ENCODE measurements around the gene ILDR2.

Gene ILDR2

GRCh38 chr1:166937962-166938361 is 37.4 kb downstream of the ILDR2 start:
- Histone ChIP-seq H2AFZ (ENCODE audit: low read length) (no peak overlapping the region), H4K20me1 (ENCODE audit: insufficient read depth, low read length) (no peaks in the 10 kb centered on the region), H3K4me2 (ENCODE audit: low read length) (no peak overlapping the region), H3K36me3 (ENCODE audit: insufficient read depth, low read length) (no peaks in the 10 kb centered on the region), H3K9ac (ENCODE audit: low read length) (no peak overlapping the region), H3K9me3 (ENCODE audit: low read length) (no peaks in the 10 kb centered on the region), H3K27ac (ENCODE audit: low read depth, low read length, poor library complexity, severe bottlenecking) (no peak overlapping the region), H3K4me1 (ENCODE audit: insufficient read depth, low read length, severe bottlenecking) (no peaks in the 10 kb centered on the region), H3K27me3 (ENCODE audit: insufficient read depth, low read length) (no peaks in the 10 kb centered on the region; the same call in 1 of the 2 replicates), H3K79me2 (ENCODE audit: insufficient read depth, low read length) (no peaks in the 10 kb centered on the region), H3F3A (ENCODE audit: insufficient read depth, low read length) (no peaks in the 10 kb centered on the region), H3K9me2 (ENCODE audit: low read depth, low read length) (no peaks in the 10 kb centered on the region), H3K4me3 (ENCODE audit: low read depth, low read length, poor library complexity, severe bottlenecking) (no peak overlapping the region)
- TF ChIP-seq EZH2 (IDR thresholded peaks at IDR 0.05; ENCODE audit: borderline replicate concordance, low read length) (no peak), CTCF (IDR thresholded peaks at IDR 0.05; ENCODE audit: low read length) (no peak)

GRCh38 chr1:166937329-166937728 is 38.0 kb downstream of the ILDR2 start:
- Histone ChIP-seq H3K9ac (ENCODE audit: low read length) (no peak overlapping the region), H3F3A (ENCODE audit: insufficient read depth, low read length) (no peaks in the 10 kb centered on the region), H3K9me3 (ENCODE audit: low read length) (no peaks in the 10 kb centered on the region), H2AFZ (ENCODE audit: low read length) (no peak overlapping the region), H3K79me2 (ENCODE audit: insufficient read depth, low read length) (no peaks in the 10 kb centered on the region), H3K9me2 (ENCODE audit: low read depth, low read length) (no peaks in the 10 kb centered on the region), H3K4me2 (ENCODE audit: low read length) (no peak overlapping the region), H3K4me1 (ENCODE audit: insufficient read depth, low read length, severe bottlenecking) (no peaks in the 10 kb centered on the region), H3K4me3 (ENCODE audit: low read depth, low read length, poor library complexity, severe bottlenecking) (no peak overlapping the region), H3K27me3 (ENCODE audit: insufficient read depth, low read length) (no peaks in the 10 kb centered on the region; the same call in 1 of the 2 replicates), H4K20me1 (ENCODE audit: insufficient read depth, low read length) (no peaks in the 10 kb centered on the region), H3K36me3 (ENCODE audit: insufficient read depth, low read length) (no peaks in the 10 kb centered on the region), H3K27ac (ENCODE audit: low read depth, low read length, poor library complexity, severe bottlenecking) (no peak overlapping the region)
- TF ChIP-seq CTCF (IDR thresholded peaks at IDR 0.05; ENCODE audit: low read length) (no peak), EZH2 (IDR thresholded peaks at IDR 0.05; ENCODE audit: borderline replicate concordance, low read length) (no peak)

GRCh38 chr1:166933633-166934032 is 41.7 kb downstream of the ILDR2 start:
- H3K4me1 ChIP-seq (ENCODE audit: insufficient read depth, low read length, severe bottlenecking): no peaks in the 10 kb centered on the region
- no peaks in the 10 kb centered on the region for H4K20me1 ChIP-seq (ENCODE audit: insufficient read depth, low read length)
- no peak overlapping the region for H3K27ac ChIP-seq (ENCODE audit: low read depth, low read length, poor library complexity, severe bottlenecking)
- H3K79me2 ChIP-seq (ENCODE audit: insufficient read depth, low read length): no peaks in the 10 kb centered on the region
- no peaks in the 10 kb centered on the region; the same call in 1 of the 2 replicates for H3K27me3 ChIP-seq (ENCODE audit: insufficient read depth, low read length)
- H3K36me3 ChIP-seq (ENCODE audit: insufficient read depth, low read length): no peaks in the 10 kb centered on the region
- no peak overlapping the region for H3K4me2 ChIP-seq (ENCODE audit: low read length)
- no peaks in the 10 kb centered on the region for H3F3A ChIP-seq (ENCODE audit: insufficient read depth, low read length)
- H3K9me2 ChIP-seq (ENCODE audit: low read depth, low read length): no peaks in the 10 kb centered on the region
- H3K9me3 ChIP-seq (ENCODE audit: low read length): no peaks in the 10 kb centered on the region
- no peak overlapping the region for H3K9ac ChIP-seq (ENCODE audit: low read length)
- no peak overlapping the region for H3K4me3 ChIP-seq (ENCODE audit: low read depth, low read length, poor library complexity, severe bottlenecking)
- no peak overlapping the region for H2AFZ ChIP-seq (ENCODE audit: low read length)
- TF ChIP-seq CTCF (IDR thresholded peaks at IDR 0.05; ENCODE audit: low read length) (no peak), EZH2 (IDR thresholded peaks at IDR 0.05; ENCODE audit: borderline replicate concordance, low read length) (no peak)
